ENCODE results near the gene RPL19.
A peak's percentile ranks its signal among the peaks of the same experiment; 100 is the strongest.

Gene RPL19

DNA sequence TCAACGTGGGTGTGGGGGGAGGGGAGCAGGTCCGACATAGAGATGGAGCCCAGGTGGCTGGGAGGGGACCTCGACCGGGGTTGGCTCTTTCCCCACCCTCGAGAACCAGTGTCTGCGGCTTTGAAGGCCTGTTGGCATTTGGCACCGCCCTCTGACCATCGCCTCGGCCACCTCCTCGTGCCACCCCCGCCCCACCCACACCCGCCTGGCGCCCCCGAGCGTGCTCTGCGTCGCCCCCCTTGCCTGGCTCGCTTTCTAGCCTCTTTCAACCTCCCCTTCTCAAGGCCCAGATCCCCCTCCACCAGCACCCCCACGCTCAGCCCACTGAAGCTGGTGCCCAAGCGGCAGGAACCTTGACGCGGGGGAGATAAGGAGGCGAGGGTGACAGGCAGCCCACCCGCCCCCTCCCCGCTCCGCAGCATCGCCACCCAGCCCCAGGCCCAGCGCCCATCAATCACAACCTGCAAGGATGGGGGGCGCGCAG lies 3.2 kb upstream of the RPL19 start:
- peak in 5 of 58 donors; percentile 15 to 37 (median 31) for DNase-seq

DNA sequence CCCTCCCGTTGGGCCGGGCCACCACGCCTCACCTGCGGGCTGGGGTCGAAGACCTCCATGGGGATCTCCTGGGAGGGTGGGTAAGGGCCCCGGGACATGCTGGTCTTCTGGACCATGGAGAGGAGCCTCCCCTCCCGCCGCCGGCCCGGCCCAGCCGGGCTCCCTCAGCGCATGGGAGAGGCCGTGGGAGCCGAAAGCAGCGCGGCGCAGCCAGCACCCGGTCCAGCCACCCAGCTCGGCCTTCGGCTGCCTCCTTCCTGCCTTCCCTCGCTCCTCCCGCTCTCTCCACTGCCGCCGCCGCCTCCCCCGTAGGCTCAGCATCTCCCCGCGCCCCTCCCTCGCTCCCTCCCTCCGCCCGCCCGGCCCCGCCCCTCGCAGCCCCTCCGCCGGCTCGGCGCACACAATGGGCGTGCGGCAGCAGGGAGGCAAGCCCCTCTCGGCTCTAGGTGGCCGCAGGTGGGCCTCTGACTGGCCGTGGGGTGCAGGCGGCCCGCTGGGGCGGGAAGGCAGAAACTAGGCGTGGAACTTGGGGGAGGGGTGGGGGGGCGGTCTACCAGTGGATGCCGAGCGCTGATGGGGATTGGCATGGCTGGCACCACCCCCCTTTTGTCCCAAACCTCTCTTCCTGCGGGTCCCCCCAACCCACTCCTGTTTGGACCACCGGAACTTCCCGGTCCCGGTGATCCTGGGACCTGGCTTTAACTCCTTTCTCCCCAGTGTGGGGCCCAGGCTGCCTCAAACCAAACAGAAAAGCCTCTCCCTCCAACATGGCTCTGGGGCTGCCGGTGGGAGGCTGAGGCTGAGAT lies 2.5 kb upstream of the RPL19 start, which contains the start of gene CACNB1:
Gene CACNB1 (minus strand): TSS at position 290 of the 806 bp plus-strand sequence. CDS start 174 bp downstream, at position 116.
- DNase-seq, result peak in 54 of 58 donors; percentile 24 to 87 (median 66)

DNA sequence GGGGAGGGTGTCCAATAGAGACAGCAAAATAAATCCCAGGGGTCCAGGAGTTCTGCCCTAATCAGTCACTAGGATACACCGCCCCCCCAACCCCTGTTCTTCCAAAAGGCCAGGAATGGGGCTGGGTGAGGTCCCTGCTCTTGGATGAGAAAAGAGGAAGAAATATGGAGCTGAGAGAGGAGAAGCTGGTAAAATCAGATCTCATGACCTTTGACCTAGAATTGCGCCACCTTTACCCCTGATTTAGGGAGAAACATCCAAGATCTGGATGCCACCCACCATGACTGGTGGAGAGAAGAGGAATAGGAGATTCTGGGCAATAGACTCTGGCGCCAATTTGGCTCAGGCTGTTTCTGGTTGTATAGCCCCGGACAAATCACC lies 1.9 kb upstream of the RPL19 start:
- no peak for DNase-seq

DNA sequence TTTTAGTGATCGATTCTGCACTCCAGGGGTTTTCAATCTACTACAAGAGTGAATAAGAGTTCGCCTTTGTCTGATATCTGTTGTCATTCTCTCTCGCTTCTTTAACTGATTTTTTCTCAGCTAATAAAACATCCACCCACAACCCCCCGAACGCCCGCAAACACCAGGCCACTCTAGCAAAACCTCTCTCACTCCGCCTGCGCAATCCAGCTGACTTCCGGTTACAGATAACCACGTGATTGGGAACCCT lies 338 bp upstream of the RPL19 start:
- peak in 55 of 58 donors; percentile 31 to 90 (median 84) for DNase-seq

DNA sequence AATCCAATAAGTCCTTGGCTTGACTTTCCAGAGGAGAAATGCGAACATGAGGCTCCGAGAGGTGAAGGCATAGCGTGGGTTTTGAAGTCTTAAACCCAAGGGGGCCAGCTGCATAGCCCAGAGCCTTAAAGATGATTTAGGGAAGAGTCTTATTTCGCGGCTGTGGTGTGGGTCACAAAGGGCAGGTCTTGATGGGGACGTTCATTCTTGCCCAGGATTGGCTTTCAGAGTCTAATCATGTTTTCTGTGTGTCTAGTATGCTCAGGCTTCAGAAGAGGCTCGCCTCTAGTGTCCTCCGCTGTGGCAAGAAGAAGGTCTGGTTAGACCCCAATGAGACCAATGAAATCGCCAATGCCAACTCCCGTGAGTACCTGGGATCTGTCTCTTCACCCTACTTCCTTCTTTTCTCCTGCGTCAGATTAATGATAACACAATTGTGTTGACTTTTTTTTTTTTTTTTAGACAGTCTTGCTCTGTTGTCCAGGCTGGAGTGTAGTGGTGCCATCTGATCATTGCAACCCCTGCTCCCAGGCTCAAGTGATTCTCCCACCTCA lies 951 bp downstream of the RPL19 start:
- no peak for DNase-seq

DNA sequence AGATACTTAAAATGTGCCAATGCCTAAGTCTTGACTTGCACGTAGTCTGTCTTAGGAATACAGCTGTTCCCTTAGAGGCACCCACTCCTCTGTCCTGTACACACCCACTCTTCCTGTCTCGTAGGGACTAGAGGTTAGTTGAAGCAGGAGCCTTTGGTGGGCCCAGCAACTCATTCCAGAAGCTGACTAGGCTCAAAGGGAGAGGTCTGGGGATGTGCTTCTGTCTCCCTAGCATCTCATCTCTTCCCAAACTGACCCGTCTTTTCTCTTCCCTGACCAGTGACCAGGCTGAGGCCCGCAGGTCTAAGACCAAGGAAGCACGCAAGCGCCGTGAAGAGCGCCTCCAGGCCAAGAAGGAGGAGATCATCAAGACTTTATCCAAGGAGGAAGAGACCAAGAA lies 4.2 kb downstream of the RPL19 start:
- no peak for DNase-seq

DNA sequence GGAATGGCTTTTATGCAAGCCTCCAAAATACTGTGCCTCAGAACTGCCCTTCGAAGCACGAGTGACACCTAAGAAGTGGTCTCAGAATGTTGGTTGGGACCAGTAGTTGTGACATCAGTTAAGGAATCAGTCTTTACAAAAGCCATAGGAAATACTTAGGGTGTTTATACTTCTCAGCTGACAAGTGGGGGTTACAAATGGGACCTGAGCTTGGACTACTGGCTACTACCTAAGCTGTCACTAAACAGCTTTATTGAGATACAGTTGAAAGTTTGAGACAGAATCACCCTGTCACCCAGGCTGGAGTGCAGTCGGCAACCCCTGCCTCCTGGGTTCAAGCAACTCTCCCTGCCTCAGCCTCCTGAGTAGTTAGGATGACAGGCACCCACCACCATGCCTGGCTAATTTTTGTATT lies 5.0 kb downstream of the RPL19 start:
- no peak for DNase-seq

DNA sequence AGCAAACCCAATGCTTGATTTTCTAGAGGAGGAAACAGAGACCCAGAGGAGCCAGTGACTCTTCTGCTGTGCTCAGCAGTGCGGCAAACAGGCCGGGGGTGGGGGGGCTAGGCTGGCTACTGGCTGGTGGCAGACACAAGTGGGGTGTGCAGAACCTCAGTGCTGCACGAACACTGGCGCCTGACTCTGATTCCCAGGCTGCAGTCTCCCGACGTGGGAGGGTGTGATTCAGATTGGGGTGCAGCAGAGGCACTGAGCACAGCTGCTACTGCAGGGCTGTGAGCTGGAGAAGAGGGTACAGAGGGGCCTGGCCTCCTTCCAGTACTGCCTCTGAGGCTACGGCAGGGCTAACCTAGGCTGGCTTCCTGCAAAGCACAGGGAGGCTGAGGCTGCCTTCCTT lies 8.1 kb downstream of the RPL19 start:
- peak in 48 of 58 donors; percentile 17 to 93 (median 57) for DNase-seq

DNA sequence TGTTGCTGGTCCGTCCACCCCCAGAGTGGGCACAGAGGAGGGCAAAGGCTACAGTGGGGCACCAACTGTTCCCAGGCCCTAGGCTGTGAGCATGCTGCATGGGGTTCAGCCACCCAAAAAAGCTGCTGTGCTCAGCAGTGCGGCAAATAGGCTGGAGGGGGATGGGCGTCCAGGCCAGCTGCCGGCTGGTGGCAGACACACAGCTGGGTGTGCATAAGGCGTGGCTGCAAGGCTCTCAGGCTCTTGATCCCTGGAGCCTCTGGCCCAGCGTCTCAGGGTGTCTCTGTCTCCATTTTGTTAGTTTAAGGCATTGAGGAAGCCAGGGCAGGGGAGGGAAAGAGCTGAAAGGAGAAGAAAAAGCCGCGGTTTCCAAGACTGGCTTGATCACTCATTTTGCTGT lies 8.8 kb downstream of the RPL19 start:
- peak in 1 of 58 donors; percentile 33 for DNase-seq

DNA sequence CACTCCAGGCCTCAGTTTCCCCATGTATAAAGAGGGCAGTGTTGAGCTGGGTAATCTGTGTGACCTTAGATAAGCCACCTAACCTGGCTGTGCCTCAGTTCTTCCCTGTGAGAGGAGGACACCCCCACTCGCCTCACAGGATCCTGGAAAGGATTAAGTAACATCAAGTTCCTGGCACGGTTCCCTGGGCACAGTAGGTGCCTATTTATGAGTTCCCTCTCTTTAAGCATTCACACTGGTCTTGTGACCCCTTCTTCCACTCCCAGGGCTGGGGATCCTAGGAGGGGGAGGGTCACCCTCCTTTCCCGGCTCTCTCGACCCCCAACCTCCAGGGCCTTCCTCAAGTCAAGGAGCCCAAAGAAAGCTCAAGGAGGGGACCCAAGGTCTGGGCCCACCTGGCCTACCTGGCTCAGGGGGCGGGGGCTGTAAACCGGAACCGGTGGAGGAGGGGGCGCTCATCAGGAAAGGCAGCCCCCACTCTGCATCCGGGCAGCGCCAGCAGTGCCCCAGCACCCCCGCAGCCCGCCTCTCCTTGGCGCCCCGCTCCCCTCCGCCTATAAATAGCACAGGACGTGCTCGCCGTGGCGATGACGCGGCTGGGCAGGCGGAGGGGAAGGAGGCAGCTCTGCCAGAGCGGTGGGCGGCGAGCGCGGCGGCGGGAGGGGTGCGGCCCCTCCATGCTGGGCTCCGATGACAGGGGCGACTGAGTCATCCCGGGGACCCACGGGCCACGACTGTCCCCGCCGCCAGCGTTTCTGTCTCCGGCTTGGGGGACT lies 9.4 kb downstream of the RPL19 start:
- DNase-seq, result peak in 35 of 58 donors; percentile 13 to 75 (median 43)

DNA sequence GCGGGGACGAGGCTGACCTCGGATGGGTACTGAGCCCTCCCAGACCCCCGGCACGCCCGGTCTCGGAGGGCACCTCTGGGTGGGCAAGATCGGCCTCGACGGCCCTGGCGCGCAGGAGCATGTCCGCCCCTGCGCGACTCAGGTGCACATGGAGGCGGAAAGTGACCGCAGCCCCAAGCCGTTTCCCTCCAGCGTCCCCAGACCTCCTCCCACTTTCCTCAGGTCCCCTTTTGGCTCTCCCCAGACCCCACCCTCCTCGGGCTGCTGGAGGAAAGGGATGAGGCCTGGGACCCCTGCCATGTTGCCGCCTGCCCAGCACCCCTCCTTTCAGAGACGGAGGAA lies 10.0 kb downstream of the RPL19 start:
- DNase-seq, result no peak

DNA sequence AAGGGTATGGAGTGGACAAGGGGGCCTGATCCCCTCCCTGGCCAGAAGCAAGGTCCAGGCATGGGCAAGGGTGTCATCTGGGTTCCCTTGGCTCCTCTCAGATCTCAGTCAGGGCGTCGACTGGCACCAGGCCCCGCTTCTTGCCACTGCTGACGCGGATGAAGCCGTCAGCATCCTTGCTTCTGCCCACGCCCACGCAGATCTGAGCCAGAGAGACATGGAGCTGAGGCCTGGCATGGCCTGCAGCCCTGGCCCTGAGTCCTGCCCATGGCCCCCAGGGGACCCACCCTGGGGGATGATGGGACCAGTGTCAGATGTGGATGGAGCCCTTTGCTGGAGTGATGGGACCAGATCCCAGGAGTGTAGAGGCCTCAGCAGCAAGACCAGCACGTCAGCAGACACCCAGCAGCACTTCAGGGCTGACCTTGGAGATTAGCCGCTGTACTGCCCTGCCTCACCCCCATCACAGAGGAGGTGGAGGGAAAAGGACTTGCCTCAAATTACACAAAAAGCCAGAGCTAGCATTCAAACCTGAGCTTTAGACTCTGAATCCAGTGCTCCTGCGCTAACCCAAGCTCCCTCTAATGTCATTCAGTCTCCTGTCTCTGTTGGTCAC lies 12.2 kb downstream of the RPL19 start:
- DNase-seq, result peak in 4 of 58 donors; percentile 12 to 43 (median 20)

DNA sequence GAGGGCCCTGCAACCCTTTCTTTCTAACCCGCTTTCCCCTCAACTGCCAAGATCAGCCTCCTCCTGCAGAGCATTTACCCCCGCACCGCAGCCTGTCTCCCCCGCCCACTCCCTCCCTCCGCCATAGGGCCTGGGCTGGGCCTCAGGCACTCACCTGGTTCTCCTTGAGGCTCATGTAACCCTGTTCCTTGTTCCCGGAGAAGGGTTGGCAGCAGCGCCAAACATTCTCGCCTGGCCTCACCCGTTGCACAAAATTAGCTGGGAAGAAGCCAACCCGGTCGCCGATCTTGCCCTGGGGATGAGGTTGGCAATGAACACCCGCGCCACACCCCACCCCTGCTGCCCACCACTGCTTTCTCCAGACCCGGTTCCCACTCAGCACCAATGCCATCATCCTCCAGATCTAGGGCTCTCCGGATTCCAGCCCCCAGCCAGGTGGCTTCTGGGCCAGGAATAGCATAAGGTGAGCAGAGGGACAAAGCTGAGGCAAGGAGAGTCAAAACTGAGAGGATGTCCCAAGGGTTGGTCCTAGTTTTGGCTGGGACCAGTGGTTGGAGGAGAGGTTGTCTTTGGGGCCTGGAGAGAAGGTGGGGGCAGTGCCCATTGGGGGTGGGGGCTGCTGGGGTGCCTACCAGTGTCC lies 12.9 kb downstream of the RPL19 start:
- no peak for DNase-seq

DNA sequence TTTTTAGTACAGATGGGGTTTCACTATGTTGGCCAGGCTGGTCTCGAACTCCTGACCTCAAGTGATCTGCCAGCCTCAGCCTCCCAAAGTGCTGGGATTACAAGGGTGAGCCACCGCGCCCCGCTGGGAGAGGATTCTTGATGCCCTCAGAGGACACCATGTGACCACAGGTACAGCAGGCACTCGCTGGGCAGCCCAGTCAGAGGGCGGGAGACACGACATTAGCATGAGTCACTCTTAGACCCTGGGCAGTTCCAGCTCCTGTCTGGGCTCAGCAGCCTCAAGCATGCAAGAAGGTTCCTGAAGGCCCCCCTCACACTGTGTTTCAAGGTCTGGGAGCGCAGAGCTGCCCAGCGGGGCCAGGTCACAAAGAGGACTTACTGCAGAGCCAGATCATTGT lies 13.8 kb downstream of the RPL19 start:
- DNase-seq, result no peak

DNA sequence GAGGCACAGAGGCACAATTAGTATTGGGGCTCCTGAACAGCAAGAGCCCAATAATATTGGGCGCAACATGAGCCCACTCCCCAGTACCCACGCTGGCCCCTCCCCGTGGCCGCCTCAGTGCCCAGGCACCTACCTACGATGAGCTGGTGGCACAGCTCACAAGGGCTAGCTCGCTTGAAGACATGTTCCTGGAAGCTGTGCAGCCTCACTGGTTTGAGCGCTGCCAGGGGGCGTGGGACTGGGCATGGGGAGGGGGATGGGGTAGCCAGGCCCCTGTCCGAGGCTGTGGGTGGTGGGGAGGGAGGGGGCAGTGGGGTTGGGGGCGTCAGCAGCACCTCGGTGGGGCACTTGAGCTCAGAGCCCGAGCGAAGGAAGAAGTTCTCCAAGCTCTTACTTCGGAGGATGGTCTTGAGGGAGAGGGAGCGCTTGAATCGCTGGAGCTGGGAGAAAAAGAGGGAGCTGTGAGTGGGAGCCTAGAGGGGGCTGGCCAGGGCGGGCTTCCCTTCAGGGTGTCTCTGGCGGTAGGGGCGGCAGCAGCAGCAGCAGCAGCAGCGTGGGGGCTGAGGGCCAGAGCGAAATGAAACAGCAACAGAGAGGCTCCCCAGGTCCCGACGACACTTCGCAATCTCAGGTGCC lies 17.8 kb downstream of the RPL19 start:
- DNase-seq, result no peak

DNA sequence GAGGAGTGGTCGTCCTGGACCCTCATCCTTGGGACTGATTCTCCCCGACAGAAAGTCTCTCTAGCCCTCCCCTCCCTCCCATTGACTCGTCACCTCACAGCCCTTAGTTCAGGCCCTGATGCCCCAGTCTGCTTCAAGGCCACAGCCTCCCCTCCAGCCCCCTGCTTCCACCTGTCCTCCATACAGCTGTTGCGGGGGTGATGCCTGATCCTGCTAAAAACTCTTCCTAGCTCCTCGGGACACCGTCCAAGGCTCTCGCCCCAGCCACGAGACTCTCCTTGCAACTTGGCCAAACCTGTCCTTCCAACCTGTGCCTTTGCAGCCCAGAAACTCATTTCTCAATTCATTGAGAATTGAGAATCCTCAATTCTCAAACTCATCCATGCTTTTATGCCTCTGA lies 18.8 kb downstream of the RPL19 start:
- DNase-seq, result no peak

DNA sequence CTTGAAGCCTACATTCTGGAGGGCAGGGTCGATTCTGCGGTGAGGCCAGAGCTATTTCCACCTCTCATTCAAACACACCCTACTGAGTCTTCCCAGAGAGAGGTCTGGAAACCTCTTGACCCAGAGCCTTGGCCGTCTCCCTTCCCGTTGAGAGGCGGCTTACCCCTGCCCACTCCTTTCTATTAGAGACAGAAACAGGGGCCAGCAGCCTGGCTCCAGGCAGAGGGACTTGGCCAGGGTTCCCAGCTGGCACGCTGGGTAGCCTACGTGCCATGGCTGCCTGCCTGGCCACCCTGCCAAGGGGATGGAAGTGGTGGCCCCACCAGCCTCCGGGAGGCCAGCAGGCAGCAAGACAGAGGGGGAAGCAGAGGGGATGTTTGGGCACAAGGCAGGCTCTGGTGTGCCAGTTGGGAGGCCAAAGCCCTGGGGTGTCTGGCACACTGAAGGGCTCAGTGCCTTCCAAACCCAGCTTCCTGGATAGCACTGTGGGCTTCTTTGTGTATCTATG lies 19.6 kb downstream of the RPL19 start:
- DNase-seq, result peak in 48 of 58 donors; percentile 19 to 93 (median 68)

DNA sequence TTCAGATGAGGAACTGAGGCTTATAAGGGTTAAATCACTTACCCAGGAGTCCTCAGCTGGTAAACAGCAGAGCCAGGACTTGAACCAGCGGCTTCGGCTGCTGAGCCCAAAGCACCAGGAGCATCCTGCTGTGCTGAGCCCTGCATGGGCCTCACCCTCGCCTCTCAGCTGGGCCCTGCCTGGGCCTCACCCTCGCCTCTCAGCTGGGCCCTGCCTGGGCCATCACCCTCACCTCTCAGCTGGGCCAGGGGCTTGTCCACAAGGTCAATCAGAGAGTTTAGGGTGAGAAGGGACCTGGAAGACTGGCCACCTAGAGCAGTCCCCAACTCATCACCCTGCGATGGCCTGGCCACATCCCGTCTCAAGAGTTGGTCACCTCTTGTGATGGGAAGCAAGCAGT lies 21.5 kb downstream of the RPL19 start:
- DNase-seq, result no peak

DNA sequence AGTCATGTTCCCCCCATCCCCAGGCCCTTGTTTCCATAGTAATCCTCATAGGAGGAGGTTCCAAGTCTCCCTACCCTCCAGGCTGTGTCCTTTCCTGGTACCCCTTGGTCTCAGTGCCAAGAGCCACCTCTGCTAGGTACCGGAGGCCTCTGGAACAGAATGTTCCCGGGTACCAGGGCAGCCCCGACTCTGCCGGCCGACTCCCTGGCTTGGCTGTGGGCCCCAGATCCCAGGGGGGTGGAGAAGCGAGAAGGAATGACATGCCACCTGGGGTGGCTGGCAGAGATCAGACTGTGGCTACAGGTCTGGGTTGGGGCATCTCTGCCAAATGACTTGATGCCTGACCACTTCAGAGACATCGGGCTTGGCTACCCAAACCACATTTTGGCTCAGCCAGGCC lies 22.1 kb downstream of the RPL19 start:
- no peak for DNase-seq

Data from anterior cingulate cortex (tissue), 58 donors.